Liver (tissue), 9 donors: ENCODE data around the gene IYD. TPM values are rescaled to one million over a fixed set of nuclear protein-coding genes. Genes with fewer than 3 reads are reported as not detected.

Experiments used
- DNase-seq: peaks from one replicate; pipeline ENCODE4 v3.0.0-alpha.2; 2017; ENCODE audit warnings: low spot score
- H3K27ac ChIP-seq, 2 donors: one replicate each; pipeline ENCODE4 v1.7.0; 2013; ENCODE audit warnings: inconsistent platforms in 2 of 2, low read length in 2 of 2, control low read depth in 1 of 2, low read depth in 1 of 2, mild to moderate bottlenecking in 1 of 2
- H3K27me3 ChIP-seq, 4 donors: one replicate each; pipeline versions ENCODE4 v1.6.1 to v1.7.0; 2013; ENCODE audit warnings: low read length in 3 of 4, inconsistent platforms in 1 of 4, mild to moderate bottlenecking in 1 of 4, moderate library complexity in 1 of 4; ENCODE audit not compliant: control insufficient read depth in 4 of 4, insufficient read depth in 4 of 4
- H3K36me3 ChIP-seq, 4 donors: one replicate each; pipeline versions ENCODE4 v1.6.1 to v1.7.0; 2013; ENCODE audit warnings: low read length in 3 of 4, mild to moderate bottlenecking in 3 of 4, low read depth in 1 of 4, moderate library complexity in 1 of 4; ENCODE audit not compliant: control insufficient read depth in 4 of 4, insufficient read depth in 3 of 4
- H3K4me1 ChIP-seq, 4 donors: one replicate each; pipeline versions ENCODE4 v1.6.1 to v1.7.0; 2013; ENCODE audit warnings: low read length in 3 of 4, mild to moderate bottlenecking in 3 of 4, moderate library complexity in 1 of 4; ENCODE audit not compliant: control insufficient read depth in 4 of 4, insufficient read depth in 4 of 4
- H3K4me3 ChIP-seq, 3 donors: one replicate each; pipeline versions ENCODE4 v1.6.1 to v1.7.0; 2013; ENCODE audit warnings: low read length in 3 of 3, control low read depth in 1 of 3, low read depth in 1 of 3, mild to moderate bottlenecking in 1 of 3
- H3K9ac ChIP-seq, 2 donors: one replicate each; pipeline ENCODE4 v1.7.0; 2013; ENCODE audit warnings: low read length in 2 of 2, mild to moderate bottlenecking in 2 of 2, moderate library complexity in 2 of 2, control low read depth in 1 of 2, low read depth in 1 of 2
- H3K9me3 ChIP-seq, 4 donors: one replicate each; pipeline versions ENCODE4 v1.6.1 to v1.7.0; 2013; ENCODE audit warnings: low read length in 3 of 4; ENCODE audit not compliant: control insufficient read depth in 4 of 4
- EGR1 ChIP-seq, 2 donors: IDR thresholded peaks; 2 replicates each; pipeline ENCODE4 v1.6.1; 2016 to 2018; ENCODE audit warnings: antibody characterized with exemption in 2 of 2, low read depth in 2 of 2
- FOXA1 ChIP-seq: IDR thresholded peaks from 2 replicates; pipeline ENCODE4 v1.6.1; 2016; ENCODE audit warnings: antibody characterized with exemption
- FOXA2 ChIP-seq: IDR thresholded peaks from 2 replicates; pipeline ENCODE4 v1.6.1; 2016; ENCODE audit warnings: antibody characterized with exemption
- GABPA ChIP-seq, 2 donors: IDR thresholded peaks in 1 of 2; conservative IDR thresholded peaks in 1 of 2; 2 replicates each; pipeline ENCODE4 v1.6.1; 2016; ENCODE audit warnings: antibody characterized with exemption in 2 of 2, mild to moderate bottlenecking in 1 of 2, moderate library complexity in 1 of 2
- HNF4G ChIP-seq: IDR thresholded peaks from 2 replicates; pipeline ENCODE4 v1.6.1; 2016; ENCODE audit warnings: antibody characterized with exemption
- JUND ChIP-seq, 2 donors: IDR thresholded peaks; 2 replicates each; pipeline ENCODE4 v1.6.1; 2016; ENCODE audit warnings: antibody characterized with exemption in 2 of 2
- NR2F2 ChIP-seq: IDR thresholded peaks from 2 replicates; pipeline ENCODE4 v1.6.1; 2016; ENCODE audit warnings: antibody characterized with exemption
- RAD21 ChIP-seq, 2 donors: IDR thresholded peaks; 2 replicates each; pipeline ENCODE4 v1.6.1; 2016; ENCODE audit warnings: antibody characterized with exemption in 2 of 2, mild to moderate bottlenecking in 2 of 2
- RXRA ChIP-seq, 2 donors: IDR thresholded peaks; 2 replicates each; pipeline ENCODE4 v1.6.1; 2017 to 2018; ENCODE audit warnings: antibody characterized with exemption in 2 of 2, mild to moderate bottlenecking in 1 of 2
- SP1 ChIP-seq: IDR thresholded peaks from 2 replicates; pipeline ENCODE4 v1.6.1; 2018; ENCODE audit warnings: antibody characterized with exemption, mild to moderate bottlenecking
- TAF1 ChIP-seq: conservative IDR thresholded peaks from 2 replicates; pipeline ENCODE4 v1.6.1; 2016; ENCODE audit warnings: antibody characterized with exemption, mild to moderate bottlenecking
- WGBS: extraction: QIAGEN DNeasy Blood & Tissue Kit; methylation state at CpG from one replicate; pipeline ENCODE4 v1.1.7; 2013; 5-methylcytosine and 5-hydroxymethylcytosine counted together
- polyA plus RNA-seq, 2 donors: library from polyadenylated mRNA; stranded (reverse) in 1 of 2; unstranded in 1 of 2; fragments of 200-250 nt in 1 of 2; fragments of >200 nt in 1 of 2; fragmentation: Nextera tagmentation in 1 of 2; extraction: Ambion mirVana in 1 of 2; gene quantifications; one replicate each; pipeline versions ENCODE4 v1.2.1 to v1.2.3, GENCODE V29; 2013 to 2015
- total RNA-seq, 2 donors: library from RNA; depleted of rRNA; stranded (reverse); fragments of >200 nt; gene quantifications; one replicate each; pipeline ENCODE4 v1.2.3, GENCODE V29; 2014
- TF ChIP-seq, protein P1 (sequence below): IDR thresholded peaks from 2 replicates; pipeline ENCODE4 v1.6.1; 2016; ENCODE audit warnings: antibody characterized with exemption
- TF ChIP-seq, protein P2 (sequence below): IDR thresholded peaks from 2 replicates; pipeline ENCODE4 v1.6.1; 2016; ENCODE audit warnings: antibody characterized with exemption
- TF ChIP-seq, protein P3 (sequence below): fragments of 150-350 bp; IDR thresholded peaks from 2 replicates; pipeline ENCODE4 v1.5.1; 2017; ENCODE audit warnings: improper control_type of control experiment, low read depth, low read length; ENCODE audit not compliant: missing input control
- TF ChIP-seq, protein P4 (sequence below): IDR thresholded peaks from 2 replicates; pipeline ENCODE4 v1.6.1; 2016; ENCODE audit warnings: antibody characterized with exemption, mild to moderate bottlenecking
- TF ChIP-seq, protein P5 (sequence below): IDR thresholded peaks from 2 replicates; pipeline ENCODE4 v1.6.1; 2016; ENCODE audit warnings: antibody characterized with exemption
- donor health status: healthy.
- donor health status: healthy.
- donor health status: healthy.
- donor health status: healthy.
- donor health status: healthy.

The IYD gene
- total and polyA plus RNA-seq, 4 donors, result 1.6 to 6.2 (median 2.6) TPM

DNA sequence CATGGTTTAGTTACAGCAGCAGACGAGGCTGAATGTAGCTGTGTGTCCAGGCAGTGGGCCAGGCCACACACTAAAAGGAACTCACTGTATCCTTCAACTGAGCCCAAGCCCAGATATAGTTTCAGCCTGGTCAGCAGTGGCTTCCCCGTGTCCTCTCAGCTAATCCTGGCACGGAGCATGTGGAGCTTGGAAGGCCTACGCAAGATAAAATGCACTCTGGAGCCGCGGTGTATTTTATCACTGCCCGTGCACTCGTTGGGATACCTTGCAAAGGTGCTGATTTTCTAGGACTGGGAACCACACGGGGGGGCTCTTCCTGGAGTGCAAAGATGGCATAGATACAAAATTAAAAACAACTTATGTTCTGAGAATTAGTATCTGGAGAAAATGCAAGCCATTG, 48.4 kb upstream of the IYD start (continued):
- no peak for TF ChIP-seq FOXA1

DNA sequence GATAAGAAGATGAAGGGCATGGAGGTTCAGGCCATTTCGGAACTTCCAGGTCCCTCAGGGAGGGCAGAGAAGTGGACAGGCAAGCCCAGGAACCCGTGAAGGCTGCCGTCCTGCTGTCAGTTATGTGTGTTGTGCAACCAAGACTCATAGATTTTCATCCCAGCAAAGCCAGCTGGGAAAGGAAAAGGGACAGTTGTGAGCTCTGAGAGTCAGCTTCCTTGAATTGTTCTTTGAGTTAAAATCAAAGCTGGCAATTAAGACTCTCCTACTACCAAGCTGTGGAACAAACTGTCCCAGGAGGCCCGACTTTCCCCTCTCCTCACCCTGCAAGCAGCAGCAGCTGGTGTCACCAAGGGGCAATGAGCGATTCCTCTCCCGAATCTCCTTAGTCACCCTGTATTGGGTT, 46.3 kb upstream of the IYD start:
- H3K4me1 ChIP-seq, result no peaks in the 10 kb centered on the region
- no peak overlapping the region for H3K9ac ChIP-seq
- H3K27me3 ChIP-seq, result no peaks in the 10 kb centered on the region
- no peaks in the 10 kb centered on the region for H3K9me3 ChIP-seq
- H3K27ac ChIP-seq, result no peak overlapping the region
- H3K36me3 ChIP-seq, result no peaks in the 10 kb centered on the region
- TF ChIP-seq SP1 (peak; percentile 18), RXRA (IDR thresholded peaks at IDR 0.05) (no peak)
- 71% methylated on average over 6 of the region's 6 CpGs for WGBS
- no peak for DNase-seq
- H3K4me3 ChIP-seq, result no peak overlapping the region

DNA sequence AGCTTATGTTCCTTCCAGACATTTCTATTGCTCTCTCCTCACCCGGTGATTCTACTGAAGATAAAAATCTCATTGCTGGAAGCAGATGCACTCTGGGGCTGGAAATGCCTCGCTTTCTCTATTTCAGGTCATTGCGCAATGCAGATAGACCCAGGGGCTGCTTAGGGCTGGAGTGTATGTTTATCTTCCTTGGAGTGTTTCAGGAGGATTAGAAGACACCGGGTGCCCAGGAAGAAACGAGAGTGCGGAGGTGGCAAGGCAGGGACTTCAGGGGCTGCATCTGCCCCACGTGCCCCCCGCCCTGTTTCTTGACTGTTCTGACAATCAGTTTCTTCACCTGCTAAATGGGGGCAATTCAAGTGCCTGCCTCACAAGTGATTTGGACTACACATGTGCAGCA, 45.6 kb upstream of the IYD start:
- no peaks in the 10 kb centered on the region for H3K36me3 ChIP-seq
- H3K9ac ChIP-seq, result no peak overlapping the region
- H3K27me3 ChIP-seq, result no peaks in the 10 kb centered on the region
- no peak overlapping the region for H3K27ac ChIP-seq
- 81% methylated on average over 8 of the region's 8 CpGs for WGBS
- DNase-seq, result no peak
- TF ChIP-seq, protein P1, sequence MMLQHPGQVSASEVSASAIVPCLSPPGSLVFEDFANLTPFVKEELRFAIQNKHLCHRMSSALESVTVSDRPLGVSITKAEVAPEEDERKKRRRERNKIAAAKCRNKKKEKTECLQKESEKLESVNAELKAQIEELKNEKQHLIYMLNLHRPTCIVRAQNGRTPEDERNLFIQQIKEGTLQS, result no peak
- TF ChIP-seq RAD21 (IDR thresholded peaks at IDR 0.05), result no peak
- TF ChIP-seq HNF4G, result no peak
- TF ChIP-seq FOXA1, result no peak
- no peak for TF ChIP-seq JUND (IDR thresholded peaks at IDR 0.05)
- no peak for TF ChIP-seq FOXA2
- TF ChIP-seq SP1, result no peak
- TF ChIP-seq TAF1, result no peak
- TF ChIP-seq, protein P2, sequence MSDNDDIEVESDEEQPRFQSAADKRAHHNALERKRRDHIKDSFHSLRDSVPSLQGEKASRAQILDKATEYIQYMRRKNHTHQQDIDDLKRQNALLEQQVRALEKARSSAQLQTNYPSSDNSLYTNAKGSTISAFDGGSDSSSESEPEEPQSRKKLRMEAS, result no peak
- TF ChIP-seq NR2F2, result no peak
- TF ChIP-seq, protein P3, sequence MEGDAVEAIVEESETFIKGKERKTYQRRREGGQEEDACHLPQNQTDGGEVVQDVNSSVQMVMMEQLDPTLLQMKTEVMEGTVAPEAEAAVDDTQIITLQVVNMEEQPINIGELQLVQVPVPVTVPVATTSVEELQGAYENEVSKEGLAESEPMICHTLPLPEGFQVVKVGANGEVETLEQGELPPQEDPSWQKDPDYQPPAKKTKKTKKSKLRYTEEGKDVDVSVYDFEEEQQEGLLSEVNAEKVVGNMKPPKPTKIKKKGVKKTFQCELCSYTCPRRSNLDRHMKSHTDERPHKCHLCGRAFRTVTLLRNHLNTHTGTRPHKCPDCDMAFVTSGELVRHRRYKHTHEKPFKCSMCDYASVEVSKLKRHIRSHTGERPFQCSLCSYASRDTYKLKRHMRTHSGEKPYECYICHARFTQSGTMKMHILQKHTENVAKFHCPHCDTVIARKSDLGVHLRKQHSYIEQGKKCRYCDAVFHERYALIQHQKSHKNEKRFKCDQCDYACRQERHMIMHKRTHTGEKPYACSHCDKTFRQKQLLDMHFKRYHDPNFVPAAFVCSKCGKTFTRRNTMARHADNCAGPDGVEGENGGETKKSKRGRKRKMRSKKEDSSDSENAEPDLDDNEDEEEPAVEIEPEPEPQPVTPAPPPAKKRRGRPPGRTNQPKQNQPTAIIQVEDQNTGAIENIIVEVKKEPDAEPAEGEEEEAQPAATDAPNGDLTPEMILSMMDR, result no peak
- TF ChIP-seq EGR1 (IDR thresholded peaks at IDR 0.05; ENCODE audit: low read depth in 2 of 2), result no peak
- TF ChIP-seq, protein P4, sequence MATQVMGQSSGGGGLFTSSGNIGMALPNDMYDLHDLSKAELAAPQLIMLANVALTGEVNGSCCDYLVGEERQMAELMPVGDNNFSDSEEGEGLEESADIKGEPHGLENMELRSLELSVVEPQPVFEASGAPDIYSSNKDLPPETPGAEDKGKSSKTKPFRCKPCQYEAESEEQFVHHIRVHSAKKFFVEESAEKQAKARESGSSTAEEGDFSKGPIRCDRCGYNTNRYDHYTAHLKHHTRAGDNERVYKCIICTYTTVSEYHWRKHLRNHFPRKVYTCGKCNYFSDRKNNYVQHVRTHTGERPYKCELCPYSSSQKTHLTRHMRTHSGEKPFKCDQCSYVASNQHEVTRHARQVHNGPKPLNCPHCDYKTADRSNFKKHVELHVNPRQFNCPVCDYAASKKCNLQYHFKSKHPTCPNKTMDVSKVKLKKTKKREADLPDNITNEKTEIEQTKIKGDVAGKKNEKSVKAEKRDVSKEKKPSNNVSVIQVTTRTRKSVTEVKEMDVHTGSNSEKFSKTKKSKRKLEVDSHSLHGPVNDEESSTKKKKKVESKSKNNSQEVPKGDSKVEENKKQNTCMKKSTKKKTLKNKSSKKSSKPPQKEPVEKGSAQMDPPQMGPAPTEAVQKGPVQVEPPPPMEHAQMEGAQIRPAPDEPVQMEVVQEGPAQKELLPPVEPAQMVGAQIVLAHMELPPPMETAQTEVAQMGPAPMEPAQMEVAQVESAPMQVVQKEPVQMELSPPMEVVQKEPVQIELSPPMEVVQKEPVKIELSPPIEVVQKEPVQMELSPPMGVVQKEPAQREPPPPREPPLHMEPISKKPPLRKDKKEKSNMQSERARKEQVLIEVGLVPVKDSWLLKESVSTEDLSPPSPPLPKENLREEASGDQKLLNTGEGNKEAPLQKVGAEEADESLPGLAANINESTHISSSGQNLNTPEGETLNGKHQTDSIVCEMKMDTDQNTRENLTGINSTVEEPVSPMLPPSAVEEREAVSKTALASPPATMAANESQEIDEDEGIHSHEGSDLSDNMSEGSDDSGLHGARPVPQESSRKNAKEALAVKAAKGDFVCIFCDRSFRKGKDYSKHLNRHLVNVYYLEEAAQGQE, result no peak
- TF ChIP-seq, protein P5, sequence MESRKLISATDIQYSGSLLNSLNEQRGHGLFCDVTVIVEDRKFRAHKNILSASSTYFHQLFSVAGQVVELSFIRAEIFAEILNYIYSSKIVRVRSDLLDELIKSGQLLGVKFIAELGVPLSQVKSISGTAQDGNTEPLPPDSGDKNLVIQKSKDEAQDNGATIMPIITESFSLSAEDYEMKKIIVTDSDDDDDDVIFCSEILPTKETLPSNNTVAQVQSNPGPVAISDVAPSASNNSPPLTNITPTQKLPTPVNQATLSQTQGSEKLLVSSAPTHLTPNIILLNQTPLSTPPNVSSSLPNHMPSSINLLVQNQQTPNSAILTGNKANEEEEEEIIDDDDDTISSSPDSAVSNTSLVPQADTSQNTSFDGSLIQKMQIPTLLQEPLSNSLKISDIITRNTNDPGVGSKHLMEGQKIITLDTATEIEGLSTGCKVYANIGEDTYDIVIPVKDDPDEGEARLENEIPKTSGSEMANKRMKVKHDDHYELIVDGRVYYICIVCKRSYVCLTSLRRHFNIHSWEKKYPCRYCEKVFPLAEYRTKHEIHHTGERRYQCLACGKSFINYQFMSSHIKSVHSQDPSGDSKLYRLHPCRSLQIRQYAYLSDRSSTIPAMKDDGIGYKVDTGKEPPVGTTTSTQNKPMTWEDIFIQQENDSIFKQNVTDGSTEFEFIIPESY, result no peak
- TF ChIP-seq GABPA (IDR thresholded peaks at IDR 0.05 in 1 of 2, conservative IDR thresholded peaks at IDR 0.05 in 1 of 2), result no peak
- H3K9me3 ChIP-seq, result no peaks in the 10 kb centered on the region
- no peak overlapping the region for H3K4me3 ChIP-seq
- no peaks in the 10 kb centered on the region for H3K4me1 ChIP-seq
